Epithelial cell of esophagus (primary cell): ENCODE data around the gene TSPO2.

Experiments used
- DNase-seq: peaks from one replicate; pipeline ENCODE4 v3.0.0; 2010; ENCODE audit warnings: low read depth
- H3K4me3 ChIP-seq: 2 replicates; pipeline ENCODE4 v1.5.1; 2011; ENCODE audit warnings: mild to moderate bottlenecking, low read length, control low read depth
- CTCF ChIP-seq: IDR thresholded peaks from 2 replicates; pipeline ENCODE4 v1.5.1; 2011; ENCODE audit warnings: low read depth, mild to moderate bottlenecking, low read length, control low read depth, inconsistent platforms; ENCODE audit not compliant: insufficient read depth; ENCODE audit errors: missing control alignments

The TSPO2 gene

GRCh38 chr6:41043151-41043550, 884 bp downstream of the TSPO2 start:
- DNase-seq = no peak
- no peak overlapping the region for H3K4me3 ChIP-seq
- TF ChIP-seq CTCF = no peak

GRCh38 chr6:41045664-41046063, 3.4 kb downstream of the TSPO2 start:
- TF ChIP-seq CTCF = no peak
- DNase-seq = no peak
- no peak overlapping the region for H3K4me3 ChIP-seq

GRCh38 chr6:41046084-41046483, 3.8 kb downstream of the TSPO2 start:
- no peak overlapping the region for H3K4me3 ChIP-seq
- DNase-seq = no peak

GRCh38 chr6:41047306-41047705, 5.0 kb downstream of the TSPO2 start:
- no peak for DNase-seq
- no peak overlapping the region for H3K4me3 ChIP-seq
- no peak for TF ChIP-seq CTCF

More at GRCh38 chr6:41046084-41046483, 3.8 kb downstream of the TSPO2 start:
- TF ChIP-seq CTCF = no peak

GRCh38 chr6:41047745-41048732, 5.8 kb downstream of the TSPO2 start:
- no peak overlapping the region for H3K4me3 ChIP-seq
- no peak for TF ChIP-seq CTCF
- DNase-seq = no peak

GRCh38 chr6:41049521-41049920, 7.3 kb downstream of the TSPO2 start:
- no peak for TF ChIP-seq CTCF
- peak; percentile 18 for DNase-seq
- no peak overlapping the region for H3K4me3 ChIP-seq
